Panc1 (cell line): ENCODE data around the gene LRMDA.

ENCODE experiments used
- CTCF ChIP-seq: fragments of 450-650 bp; IDR thresholded peaks from 2 replicates; pipeline ENCODE4 v1.5.1; 2017; ENCODE audit warnings: mild to moderate bottlenecking
- REST ChIP-seq, 2 experiments: IDR thresholded peaks; 2 replicates each; pipeline ENCODE4 v1.6.1; 2011 to 2012; ENCODE audit warnings: low read depth in 2 of 2, control low read depth in 1 of 2, low read length in 1 of 2, mild to moderate bottlenecking in 1 of 2, moderate library complexity in 1 of 2; ENCODE audit not compliant: insufficient read depth in 1 of 2
- SIN3A ChIP-seq: IDR thresholded peaks from 2 replicates; pipeline ENCODE4 v1.6.1; 2012; ENCODE audit warnings: low read depth, mild to moderate bottlenecking, low read length, moderate library complexity, borderline replicate concordance; ENCODE audit not compliant: insufficient read depth
- TCF7L2 ChIP-seq: IDR thresholded peaks from 2 replicates; pipeline ENCODE4 v1.6.1; 2011; ENCODE audit warnings: mild to moderate bottlenecking, low read depth, low read length, inconsistent platforms

- TF ChIP-seq CTCF: no peak
- no peak for TF ChIP-seq REST (IDR thresholded peaks at IDR 0.05; ENCODE audit: insufficient read depth in 1 of 2, low read depth in 2 of 2, low read length in 1 of 2)
- no peak for TF ChIP-seq TCF7L2
- no peak for TF ChIP-seq SIN3A
These were observed 900.3 kb downstream of the LRMDA start for GRCh38 chr10:76331742-76332141.
